Activated CD8-positive, alpha-beta memory T cell treated with anti-CD3 and anti-CD28 coated beads, Interleukin-2, amount 50 U/mL, for 4 hours (primary cell): ENCODE results near the gene NAT10.
"Not testable (repeated sequence)": the region's sequence is repeated elsewhere in the genome, so short reads cannot be mapped to it uniquely, and the experiment has no call there.

Source experiments
- DNase-seq: peaks from one replicate; pipeline ENCODE4 v3.0.0-alpha.2; 2020

NAT10 gene

GRCh38 chr11:34105079-34105956, at the start of gene NAT10:
TSS of gene NAT10 (plus strand) at chr11:34105629. CDS start at chr11:34108226, 2,597 bp downstream.
- DNase-seq: peak; percentile 97

GRCh38 chr11:34056672-34057071, 48.8 kb upstream of the NAT10 start:
- DNase-seq: no peak

DNA sequence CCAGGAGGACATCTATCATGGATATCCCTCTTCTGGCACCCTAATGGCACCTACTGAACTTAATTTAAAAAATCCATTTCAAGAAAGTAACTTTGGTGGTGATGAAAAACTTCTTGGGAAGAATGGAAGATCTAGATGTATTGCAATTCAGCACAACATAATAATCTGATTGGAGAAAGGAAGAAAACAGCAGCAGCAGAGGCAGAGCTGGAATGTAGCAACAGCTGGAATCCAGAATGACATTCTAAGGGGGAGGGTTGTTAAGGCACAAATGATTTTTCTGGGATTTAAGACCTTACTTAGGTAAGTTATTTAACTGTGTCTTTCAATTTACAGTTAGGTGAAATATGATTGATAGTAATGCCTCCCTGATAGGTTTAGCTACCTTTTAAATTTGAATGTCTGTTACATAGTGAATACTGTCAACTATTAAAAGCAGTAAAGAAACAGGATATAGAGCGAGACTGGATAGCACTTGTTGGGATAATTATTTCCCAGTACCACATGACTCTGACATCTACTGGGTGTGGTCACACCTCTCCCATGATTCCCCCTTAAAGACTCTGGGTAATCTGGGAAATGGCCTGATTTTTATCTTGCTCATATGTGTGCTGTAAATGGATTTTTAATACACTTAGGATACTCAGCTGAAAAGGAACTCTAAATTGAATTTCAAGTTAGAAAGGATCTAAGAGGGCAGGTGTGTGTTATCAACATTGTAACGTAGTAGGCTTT, 42.2 kb upstream of the NAT10 start:
- DNase-seq: no peak

- DNase-seq: no peak
Measured at GRCh38 chr11:34064291-34064690, 41.1 kb upstream of the NAT10 start.

DNA sequence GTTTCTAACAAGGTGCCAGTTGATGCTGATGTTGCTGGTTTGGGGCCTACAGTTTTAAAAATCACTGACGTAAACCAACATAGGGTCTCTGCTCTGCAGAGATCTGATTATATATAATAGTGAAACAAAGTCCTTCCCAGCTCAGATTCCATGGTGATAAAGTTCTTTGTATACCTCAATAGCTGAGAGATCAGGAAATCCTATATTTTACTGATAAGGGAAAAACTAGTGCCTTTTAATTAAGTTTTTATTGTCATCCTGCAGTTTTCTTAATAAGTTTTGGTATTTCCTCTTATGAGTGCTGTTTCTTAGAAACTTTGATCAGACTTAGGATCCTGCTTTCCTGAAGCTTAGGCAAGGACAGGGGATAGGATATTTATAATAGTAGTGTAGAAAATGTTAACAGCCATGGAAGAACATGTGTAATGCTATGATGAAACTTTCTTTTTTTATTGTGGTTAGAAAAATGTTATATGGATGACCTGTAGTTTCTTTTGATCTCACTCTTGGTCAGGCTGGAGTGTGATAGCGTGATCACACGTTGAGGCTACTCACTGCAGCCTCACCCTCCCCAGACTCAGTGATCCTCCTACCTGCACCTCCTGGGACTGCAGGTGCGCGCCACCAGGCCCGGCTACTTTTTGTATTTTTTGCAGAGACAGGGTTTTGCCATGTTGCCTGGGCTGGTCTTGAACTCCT, 39.8 kb upstream of the NAT10 start:
- DNase-seq: no peak

- DNase-seq: not testable (repeated sequence)
Measured at GRCh38 chr11:34066766-34067165, 38.7 kb upstream of the NAT10 start.

- DNase-seq: no peak
Measured at GRCh38 chr11:34067383-34068065, 37.9 kb upstream of the NAT10 start.

GRCh38 chr11:34068111-34068510, 37.3 kb upstream of the NAT10 start:
- no peak for DNase-seq

GRCh38 chr11:34071306-34071705, 34.1 kb upstream of the NAT10 start:
- DNase-seq: not testable (repeated sequence)

- no peak for DNase-seq
Measured at GRCh38 chr11:34072041-34072440, 33.4 kb upstream of the NAT10 start.

DNA sequence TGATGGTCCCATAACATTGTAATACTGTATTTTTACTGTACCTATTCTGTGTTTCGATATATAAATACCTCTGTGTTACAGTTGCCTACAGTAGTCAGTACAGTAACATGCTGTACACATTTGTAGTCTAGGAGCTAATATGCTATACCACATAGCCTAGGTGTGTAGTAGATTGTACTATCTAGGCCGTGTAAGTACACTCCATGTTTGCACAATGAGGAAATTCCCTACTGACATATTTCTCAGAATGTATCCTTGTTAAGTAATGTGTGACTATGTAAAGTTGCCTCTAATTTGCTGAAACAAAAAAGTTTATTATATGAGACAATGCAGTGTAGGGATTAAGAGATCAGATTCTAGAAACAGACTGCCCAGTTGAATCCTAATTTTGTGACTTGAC, 32.6 kb upstream of the NAT10 start:
- no peak for DNase-seq

- DNase-seq: no peak
Measured at GRCh38 chr11:34074391-34074790, 31.0 kb upstream of the NAT10 start.

GRCh38 chr11:34075178-34075820, 30.1 kb upstream of the NAT10 start:
- no peak for DNase-seq

GRCh38 chr11:34080609-34081008, 24.8 kb upstream of the NAT10 start:
- DNase-seq: no peak

DNA sequence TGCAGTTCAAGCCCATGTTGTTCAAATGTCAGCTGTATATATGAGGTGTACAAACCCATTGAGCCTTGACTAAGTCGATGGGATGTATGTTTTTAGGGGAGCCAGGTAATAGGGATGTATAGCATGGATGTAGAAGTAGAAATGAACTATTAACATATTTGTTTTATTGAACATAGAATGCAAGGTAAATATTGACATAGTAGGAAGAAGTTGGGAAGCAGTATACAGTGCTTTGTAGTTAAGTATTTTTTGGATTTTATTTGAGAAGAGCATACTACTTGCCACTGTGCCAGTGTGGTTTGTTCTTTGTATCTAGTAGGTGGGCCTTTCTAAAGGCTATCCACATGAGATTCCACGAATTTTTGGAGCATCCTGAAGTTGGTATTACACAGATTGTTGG, 20.8 kb upstream of the NAT10 start:
- no peak for DNase-seq

GRCh38 chr11:34086554-34087283, 18.7 kb upstream of the NAT10 start:
- no peak for DNase-seq

DNA sequence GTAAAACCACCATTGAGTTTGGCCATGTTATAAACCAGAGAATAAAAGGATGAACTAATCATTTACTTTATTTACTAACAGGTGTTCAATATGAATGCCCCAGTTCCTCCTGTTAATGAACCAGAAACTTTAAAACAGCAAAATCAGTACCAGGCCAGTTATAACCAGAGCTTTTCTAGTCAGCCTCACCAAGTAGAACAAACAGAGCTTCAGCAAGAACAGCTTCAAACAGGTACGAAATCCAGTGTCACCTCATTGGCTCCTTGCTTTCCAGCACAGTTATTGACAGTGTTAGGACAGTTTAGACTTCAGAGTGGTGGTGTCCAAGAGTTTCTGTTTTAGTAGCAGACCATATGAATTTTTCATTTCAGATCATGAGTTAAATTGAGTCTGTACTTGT, 13.6 kb upstream of the NAT10 start:
- DNase-seq: no peak

DNA sequence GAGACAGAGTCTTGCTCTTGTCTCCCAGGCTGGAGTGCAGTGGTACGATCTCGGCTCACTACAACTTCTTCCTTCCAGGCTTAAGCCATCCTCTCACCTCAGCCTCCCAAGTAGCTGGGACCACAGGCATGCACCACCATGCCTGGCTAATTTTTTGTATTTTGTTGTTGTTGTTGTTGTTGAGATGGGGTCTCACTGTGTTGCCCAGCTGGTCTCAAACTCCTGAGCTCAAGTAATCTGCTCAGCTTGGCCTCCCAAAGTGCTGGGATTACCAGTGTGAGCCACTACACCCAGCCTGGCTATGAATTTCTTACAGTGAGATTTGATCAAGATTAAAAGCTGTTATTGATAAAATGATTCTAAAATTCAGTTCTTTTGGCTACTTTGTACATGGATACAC, 10.5 kb upstream of the NAT10 start:
- not testable (repeated sequence) for DNase-seq

- no peak for DNase-seq
Measured at GRCh38 chr11:34098813-34099212, 6.6 kb upstream of the NAT10 start.

DNA sequence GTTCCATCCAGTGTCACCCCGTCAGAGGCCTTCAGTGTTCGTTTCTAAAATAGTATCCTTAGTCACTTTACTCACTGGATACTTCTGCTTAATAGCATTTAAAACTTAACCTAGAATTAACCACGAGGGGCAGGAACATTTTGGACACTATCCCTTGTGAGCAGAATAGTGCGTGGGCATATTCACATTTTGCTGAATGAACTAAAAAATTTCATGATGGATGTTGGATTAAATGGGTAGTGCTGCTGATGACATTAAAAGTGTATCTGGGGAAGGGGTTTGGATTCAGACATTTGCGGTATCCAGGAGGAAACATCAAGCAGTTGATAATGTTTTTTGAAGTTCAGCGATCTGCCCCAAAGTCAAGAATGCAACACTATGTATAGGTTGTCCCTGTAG, 750 bp upstream of the NAT10 start:
- DNase-seq: no peak

- DNase-seq: no peak
Measured at GRCh38 chr11:34105957-34106504, 602 bp downstream of the NAT10 start.
